ENCODE data around the gene PDE11A.

The PDE11A gene

DNA sequence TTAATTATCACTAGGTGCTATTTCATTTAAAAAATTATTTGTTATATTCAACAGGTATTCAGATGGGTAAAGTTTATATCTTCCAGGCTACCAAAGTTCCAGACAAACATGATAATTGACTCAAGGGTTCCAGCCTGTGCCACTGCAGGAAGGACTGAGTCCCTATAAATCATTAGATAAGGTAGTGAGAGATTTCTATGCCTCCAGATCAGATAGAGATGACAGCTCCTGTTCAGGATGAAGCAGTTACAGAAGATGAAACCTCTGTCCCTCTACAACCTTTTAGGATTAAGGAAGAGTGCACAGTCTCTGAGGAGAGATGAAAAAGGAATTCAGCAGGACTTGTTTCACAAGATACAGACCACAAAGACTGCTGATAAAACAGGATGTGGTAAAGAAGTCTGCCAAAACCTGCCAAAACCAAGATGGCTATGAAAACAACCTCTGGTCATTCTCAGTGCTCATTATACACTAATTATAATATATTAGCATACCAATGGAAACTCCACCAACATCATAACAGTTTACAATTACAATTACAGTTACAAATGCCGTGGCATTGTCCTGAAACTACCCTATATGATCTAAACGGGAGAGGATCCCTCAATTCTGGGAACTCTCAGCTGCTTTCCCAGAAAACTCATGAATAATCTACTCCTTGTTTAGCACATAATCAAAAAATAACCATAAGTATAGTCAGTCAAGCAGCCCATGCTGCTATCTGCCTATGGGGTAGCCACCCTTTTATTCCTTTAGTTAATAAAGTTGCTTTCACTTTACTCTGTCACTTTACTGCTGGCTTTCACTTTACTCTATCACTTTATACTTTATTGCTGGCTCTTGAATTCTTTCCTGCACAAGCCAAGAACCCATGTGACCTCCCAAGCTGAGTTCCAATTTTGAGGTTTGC, 288.5 kb downstream of the PDE11A start:
- Histone ChIP-seq H3K9ac (ENCODE audit: low read depth in 1 of 2, low read length in 2 of 2) (no peak overlapping the region), H3K27ac (ENCODE audit: low read depth in 2 of 2, low read length in 2 of 2) (no peak overlapping the region)

DNA sequence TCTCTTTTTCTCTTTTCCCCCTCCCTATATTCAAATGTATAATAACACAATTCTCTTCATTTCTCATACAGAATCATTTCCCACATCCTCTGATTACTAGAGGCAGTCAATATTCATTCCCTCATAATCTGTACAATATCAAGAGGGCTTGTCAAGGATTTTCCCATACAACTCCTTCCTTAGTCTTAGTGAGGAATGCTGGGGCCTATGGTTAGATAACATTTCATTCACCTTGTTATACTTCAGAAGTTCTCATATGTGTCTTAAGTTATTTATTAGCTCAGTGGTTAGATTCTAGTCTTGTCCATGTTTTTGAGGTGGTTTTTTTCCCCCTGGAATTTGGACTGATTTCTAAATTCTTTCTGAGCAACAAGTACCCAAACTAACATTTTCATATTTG, 289.5 kb downstream of the PDE11A start:
- Histone ChIP-seq H3K4me3 (ENCODE audit: low read length in 2 of 2) (no peak overlapping the region), H3K27me3 (ENCODE audit: control insufficient read depth in 2 of 2, insufficient read depth in 2 of 2, low read length in 2 of 2) (no peaks in the 10 kb centered on the region), H3K4me1 (ENCODE audit: control insufficient read depth in 2 of 2, insufficient read depth in 2 of 2, low read length in 2 of 2) (peaks cover 4 to 9% of the 10 kb centered on the region in 2 donors), H3K9me3 (ENCODE audit: control insufficient read depth in 2 of 2, low read length in 2 of 2) (no peaks in the 10 kb centered on the region), H3K36me3 (ENCODE audit: control insufficient read depth in 2 of 2, insufficient read depth in 2 of 2, low read length in 2 of 2) (no peaks in the 10 kb centered on the region), H3K9ac (ENCODE audit: low read depth in 1 of 2, low read length in 2 of 2) (no peak overlapping the region), H3K27ac (ENCODE audit: low read depth in 2 of 2, low read length in 2 of 2) (no peak overlapping the region)

More for the DNA sequence above, 288.5 kb downstream of the PDE11A start:
- Histone ChIP-seq H3K4me3 (ENCODE audit: low read length in 2 of 2) (peak overlapping the region in 1 of 2 donors; percentile 34), H3K9me3 (ENCODE audit: control insufficient read depth in 2 of 2, low read length in 2 of 2) (no peaks in the 10 kb centered on the region), H3K27me3 (ENCODE audit: control insufficient read depth in 2 of 2, insufficient read depth in 2 of 2, low read length in 2 of 2) (no peaks in the 10 kb centered on the region), H3K4me1 (ENCODE audit: control insufficient read depth in 2 of 2, insufficient read depth in 2 of 2, low read length in 2 of 2) (peaks cover 4 to 9% of the 10 kb centered on the region in 2 donors), H3K36me3 (ENCODE audit: control insufficient read depth in 2 of 2, insufficient read depth in 2 of 2, low read length in 2 of 2) (no peaks in the 10 kb centered on the region)

DNA sequence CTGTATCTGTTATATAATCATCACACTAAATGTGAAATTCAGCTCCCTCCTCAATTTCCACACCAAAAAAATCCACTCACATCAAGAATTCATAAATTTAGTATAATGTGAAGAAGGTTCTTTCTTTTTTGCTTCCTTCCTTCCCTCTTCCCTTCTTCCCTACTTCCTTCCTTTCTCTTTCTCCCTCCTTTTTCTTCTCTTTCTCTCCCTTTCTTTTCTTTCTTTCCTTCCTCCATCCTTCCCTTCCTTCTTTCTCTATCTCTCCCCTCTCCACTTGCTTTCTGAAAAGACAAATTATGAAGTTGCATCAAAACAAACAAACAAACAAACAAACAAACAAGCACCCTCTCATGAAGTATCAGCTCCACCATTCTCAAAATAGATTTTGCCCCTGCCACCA, 290.0 kb downstream of the PDE11A start:
- H3K4me3 ChIP-seq (ENCODE audit: low read length in 2 of 2): no peak overlapping the region
- H3K9me3 ChIP-seq (ENCODE audit: control insufficient read depth in 2 of 2, low read length in 2 of 2): no peaks in the 10 kb centered on the region
- no peak overlapping the region for H3K9ac ChIP-seq (ENCODE audit: low read depth in 1 of 2, low read length in 2 of 2)
- H3K4me1 ChIP-seq (ENCODE audit: control insufficient read depth in 2 of 2, insufficient read depth in 2 of 2, low read length in 2 of 2): peaks cover 4 to 9% of the 10 kb centered on the region in 2 donors
- no peaks in the 10 kb centered on the region for H3K27me3 ChIP-seq (ENCODE audit: control insufficient read depth in 2 of 2, insufficient read depth in 2 of 2, low read length in 2 of 2)
- no peak overlapping the region for H3K27ac ChIP-seq (ENCODE audit: low read depth in 2 of 2, low read length in 2 of 2)
- H3K36me3 ChIP-seq (ENCODE audit: control insufficient read depth in 2 of 2, insufficient read depth in 2 of 2, low read length in 2 of 2): no peaks in the 10 kb centered on the region

DNA sequence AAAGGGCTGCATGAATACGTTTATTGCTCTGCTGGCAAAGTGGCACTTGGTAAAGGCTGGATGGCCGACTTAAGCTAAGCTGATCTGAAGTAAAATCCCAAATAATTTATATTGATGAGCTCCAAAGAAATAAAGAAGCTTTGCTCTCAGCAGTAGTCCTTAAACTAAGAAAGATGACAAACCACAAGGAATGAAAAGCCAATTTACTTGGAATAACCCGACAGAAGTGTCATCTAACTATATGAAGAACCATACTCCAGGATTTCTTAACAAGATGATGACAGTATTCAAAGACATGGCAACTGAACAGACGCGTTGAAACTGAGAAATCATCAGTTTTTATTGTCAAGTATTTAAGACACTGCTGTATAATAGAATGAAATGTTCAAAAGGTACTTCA, 294.1 kb downstream of the PDE11A start:
- Histone ChIP-seq H3K9me3 (ENCODE audit: control insufficient read depth in 2 of 2, low read length in 2 of 2) (no peaks in the 10 kb centered on the region), H3K36me3 (ENCODE audit: control insufficient read depth in 2 of 2, insufficient read depth in 2 of 2, low read length in 2 of 2) (no peaks in the 10 kb centered on the region), H3K4me1 (ENCODE audit: control insufficient read depth in 2 of 2, insufficient read depth in 2 of 2, low read length in 2 of 2) (peaks cover 0 to under 1% of the 10 kb centered on the region in 2 donors), H3K9ac (ENCODE audit: low read depth in 1 of 2, low read length in 2 of 2) (no peak overlapping the region), H3K27me3 (ENCODE audit: control insufficient read depth in 2 of 2, insufficient read depth in 2 of 2, low read length in 2 of 2) (no peaks in the 10 kb centered on the region), H3K4me3 (ENCODE audit: low read length in 2 of 2) (no peak overlapping the region), H3K27ac (ENCODE audit: low read depth in 2 of 2, low read length in 2 of 2) (no peak overlapping the region)

DNA sequence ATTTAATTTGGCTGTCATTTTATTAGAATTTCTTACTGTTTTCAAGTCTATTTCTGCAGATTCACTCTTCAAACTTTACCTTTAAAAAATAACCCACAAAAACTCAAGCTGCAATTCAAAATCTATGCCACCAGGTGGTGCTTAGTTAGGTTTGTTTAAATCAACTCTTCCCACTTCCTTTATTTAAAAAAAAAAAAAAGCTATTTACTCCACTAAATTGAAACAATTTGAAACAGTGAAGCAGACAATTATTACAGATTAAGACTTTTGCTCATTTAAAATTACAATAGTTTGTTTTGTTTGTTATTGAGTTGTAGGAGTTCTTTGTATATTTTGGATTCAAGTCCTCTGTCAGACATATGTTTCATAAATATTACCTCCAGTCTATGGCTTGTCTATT, 300.0 kb downstream of the PDE11A start:
- no peak overlapping the region for H3K4me3 ChIP-seq (ENCODE audit: low read length in 2 of 2)
- no peaks in the 10 kb centered on the region for H3K9me3 ChIP-seq (ENCODE audit: control insufficient read depth in 2 of 2, low read length in 2 of 2)
- H3K4me1 ChIP-seq (ENCODE audit: control insufficient read depth in 2 of 2, insufficient read depth in 2 of 2, low read length in 2 of 2): no peaks in the 10 kb centered on the region
- no peaks in the 10 kb centered on the region for H3K36me3 ChIP-seq (ENCODE audit: control insufficient read depth in 2 of 2, insufficient read depth in 2 of 2, low read length in 2 of 2)
- no peak overlapping the region for H3K9ac ChIP-seq (ENCODE audit: low read depth in 1 of 2, low read length in 2 of 2)
- no peaks in the 10 kb centered on the region for H3K27me3 ChIP-seq (ENCODE audit: control insufficient read depth in 2 of 2, insufficient read depth in 2 of 2, low read length in 2 of 2)
- H3K27ac ChIP-seq (ENCODE audit: low read depth in 2 of 2, low read length in 2 of 2): no peak overlapping the region

DNA sequence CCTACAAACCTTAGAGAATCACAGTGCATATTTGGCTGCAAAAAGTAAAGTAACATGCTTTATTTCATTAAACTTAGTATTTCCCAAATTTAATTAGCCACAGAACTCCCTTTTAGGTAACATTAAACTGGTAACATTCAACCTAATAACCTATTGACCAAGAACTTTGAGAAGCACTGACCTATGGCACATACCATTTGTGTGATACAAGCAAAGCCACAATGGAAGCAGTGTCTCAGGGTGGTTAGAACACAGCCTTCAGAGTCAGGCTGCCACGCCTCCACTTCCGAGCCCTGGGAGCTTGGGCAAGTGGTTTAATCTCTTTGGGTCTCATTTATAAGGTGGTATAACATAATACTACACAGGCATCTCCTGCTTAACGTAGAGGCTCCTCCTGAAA, 301.4 kb downstream of the PDE11A start:
- Histone ChIP-seq H3K4me1 (ENCODE audit: control insufficient read depth in 2 of 2, insufficient read depth in 2 of 2, low read length in 2 of 2) (no peaks in the 10 kb centered on the region), H3K9ac (ENCODE audit: low read depth in 1 of 2, low read length in 2 of 2) (no peak overlapping the region), H3K27me3 (ENCODE audit: control insufficient read depth in 2 of 2, insufficient read depth in 2 of 2, low read length in 2 of 2) (no peaks in the 10 kb centered on the region), H3K4me3 (ENCODE audit: low read length in 2 of 2) (no peak overlapping the region), H3K27ac (ENCODE audit: low read depth in 2 of 2, low read length in 2 of 2) (no peak overlapping the region), H3K36me3 (ENCODE audit: control insufficient read depth in 2 of 2, insufficient read depth in 2 of 2, low read length in 2 of 2) (no peaks in the 10 kb centered on the region), H3K9me3 (ENCODE audit: control insufficient read depth in 2 of 2, low read length in 2 of 2) (no peaks in the 10 kb centered on the region)

DNA sequence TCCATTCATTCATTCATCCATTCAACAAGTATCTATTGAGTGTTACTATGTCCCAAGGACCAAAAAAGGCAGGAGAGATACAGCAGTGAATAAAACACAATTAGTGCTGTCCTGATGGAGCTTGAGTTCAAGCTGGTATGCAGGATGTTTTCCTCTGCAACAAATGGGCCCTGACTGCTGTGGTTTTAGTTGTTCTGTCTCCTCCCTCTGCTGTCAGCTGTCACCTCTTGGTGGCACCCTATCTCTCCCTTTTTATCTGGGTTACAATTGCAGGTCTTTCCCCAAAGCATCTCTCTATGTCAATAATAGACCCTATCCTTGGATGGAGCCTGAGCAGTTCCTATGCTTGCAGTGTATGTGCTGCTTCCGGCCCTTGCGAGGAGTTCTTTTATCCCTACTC, 304.8 kb downstream of the PDE11A start:
- Histone ChIP-seq H3K4me1 (ENCODE audit: control insufficient read depth in 2 of 2, insufficient read depth in 2 of 2, low read length in 2 of 2) (peaks cover 0 to 2% of the 10 kb centered on the region in 2 donors), H3K27ac (ENCODE audit: low read depth in 2 of 2, low read length in 2 of 2) (no peak overlapping the region), H3K9me3 (ENCODE audit: control insufficient read depth in 2 of 2, low read length in 2 of 2) (no peaks in the 10 kb centered on the region), H3K4me3 (ENCODE audit: low read length in 2 of 2) (no peak overlapping the region), H3K36me3 (ENCODE audit: control insufficient read depth in 2 of 2, insufficient read depth in 2 of 2, low read length in 2 of 2) (no peaks in the 10 kb centered on the region), H3K9ac (ENCODE audit: low read depth in 1 of 2, low read length in 2 of 2) (no peak overlapping the region), H3K27me3 (ENCODE audit: control insufficient read depth in 2 of 2, insufficient read depth in 2 of 2, low read length in 2 of 2) (no peaks in the 10 kb centered on the region)

DNA sequence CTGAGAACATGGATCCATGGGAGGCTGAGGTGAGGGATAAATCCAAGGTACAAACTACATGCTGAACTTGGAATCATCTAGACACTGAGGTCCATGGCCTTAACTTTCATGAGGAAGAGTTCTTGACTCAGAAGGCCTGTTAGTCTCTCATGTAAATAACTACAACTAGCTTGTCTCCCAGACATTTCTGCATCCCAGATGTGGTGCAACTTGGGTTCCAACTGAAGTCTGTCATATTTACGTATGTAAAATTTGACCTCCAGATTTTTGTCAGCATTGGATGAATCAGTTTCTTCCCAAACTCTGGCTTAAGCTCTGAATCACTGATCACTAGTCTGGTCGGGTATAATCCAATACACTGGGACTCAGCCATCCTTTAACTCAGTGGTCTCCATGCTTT, 306.9 kb downstream of the PDE11A start:
- H3K4me3 ChIP-seq (ENCODE audit: low read length in 2 of 2): no peak overlapping the region
- no peaks in the 10 kb centered on the region for H3K27me3 ChIP-seq (ENCODE audit: control insufficient read depth in 2 of 2, insufficient read depth in 2 of 2, low read length in 2 of 2)
- H3K9me3 ChIP-seq (ENCODE audit: control insufficient read depth in 2 of 2, low read length in 2 of 2): no peaks in the 10 kb centered on the region
- H3K4me1 ChIP-seq (ENCODE audit: control insufficient read depth in 2 of 2, insufficient read depth in 2 of 2, low read length in 2 of 2): peaks cover 0 to 2% of the 10 kb centered on the region in 2 donors
- no peak overlapping the region for H3K27ac ChIP-seq (ENCODE audit: low read depth in 2 of 2, low read length in 2 of 2)
- no peak overlapping the region for H3K9ac ChIP-seq (ENCODE audit: low read depth in 1 of 2, low read length in 2 of 2)
- no peaks in the 10 kb centered on the region for H3K36me3 ChIP-seq (ENCODE audit: control insufficient read depth in 2 of 2, insufficient read depth in 2 of 2, low read length in 2 of 2)

DNA sequence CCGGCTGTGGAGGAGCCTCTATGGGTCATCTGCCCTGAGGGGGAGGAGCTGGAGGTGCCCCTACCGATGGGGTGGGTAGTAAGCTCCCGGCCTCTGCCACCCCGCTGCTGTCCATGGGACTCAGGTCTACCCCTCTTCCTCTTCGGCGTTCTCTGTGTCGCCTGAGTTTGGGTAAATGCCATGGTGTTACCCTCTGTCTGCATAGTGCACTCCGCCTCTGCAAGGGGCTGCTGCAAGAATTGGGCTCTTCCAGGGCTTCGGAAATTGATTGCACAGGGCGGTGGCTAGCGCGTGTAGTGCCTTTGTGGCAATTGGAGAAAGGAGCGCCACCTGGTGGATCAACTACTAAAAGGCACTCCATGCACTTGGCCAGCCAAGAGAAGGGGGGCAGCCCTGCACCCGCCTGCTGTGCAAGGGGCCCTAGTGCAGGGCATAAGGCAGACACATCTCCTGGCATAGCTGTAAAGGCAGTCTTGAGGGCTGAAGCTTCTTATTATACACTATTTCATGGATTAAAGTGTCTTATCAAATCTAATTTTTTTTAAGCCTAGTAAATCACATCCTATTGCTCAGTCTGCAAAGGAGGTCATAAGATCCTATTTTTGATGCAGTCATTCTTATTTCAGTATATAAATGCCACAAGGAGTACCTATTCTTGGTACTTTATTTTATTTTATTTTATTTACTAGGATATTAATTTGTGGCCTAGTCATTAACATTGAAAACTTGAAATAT, 308.9 kb downstream of the PDE11A start:
- peaks cover 0 to 2% of the 10 kb centered on the region in 2 donors for H3K4me1 ChIP-seq (ENCODE audit: control insufficient read depth in 2 of 2, insufficient read depth in 2 of 2, low read length in 2 of 2)
- H3K9me3 ChIP-seq (ENCODE audit: control insufficient read depth in 2 of 2, low read length in 2 of 2): no peaks in the 10 kb centered on the region
- no peak overlapping the region for H3K9ac ChIP-seq (ENCODE audit: low read depth in 1 of 2, low read length in 2 of 2)
- H3K27me3 ChIP-seq (ENCODE audit: control insufficient read depth in 2 of 2, insufficient read depth in 2 of 2, low read length in 2 of 2): no peaks in the 10 kb centered on the region
- no peaks in the 10 kb centered on the region for H3K36me3 ChIP-seq (ENCODE audit: control insufficient read depth in 2 of 2, insufficient read depth in 2 of 2, low read length in 2 of 2)
- peak overlapping the region in 1 of 2 donors; percentile 22 for H3K4me3 ChIP-seq (ENCODE audit: low read length in 2 of 2)
- H3K27ac ChIP-seq (ENCODE audit: low read depth in 2 of 2, low read length in 2 of 2): no peak overlapping the region

DNA sequence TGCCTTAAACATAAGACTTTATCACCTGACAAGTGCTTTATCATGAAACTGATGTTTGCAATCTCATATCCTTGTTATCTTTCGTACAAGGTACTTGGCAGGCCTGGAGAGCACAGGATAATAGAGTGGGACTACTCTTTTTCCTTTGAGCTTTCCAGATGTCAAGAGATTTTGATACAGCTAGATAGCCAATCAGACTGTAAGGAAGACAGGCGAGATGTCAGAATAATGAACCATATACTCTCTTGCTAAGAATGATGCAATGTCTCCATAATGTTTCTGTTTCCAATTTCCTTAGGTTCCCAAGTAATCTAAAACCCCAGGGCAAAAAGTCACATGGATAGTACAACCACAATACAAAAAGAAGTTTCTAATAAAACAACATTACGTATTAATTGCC, 313.1 kb downstream of the PDE11A start:
- Histone ChIP-seq H3K9me3 (ENCODE audit: control insufficient read depth in 2 of 2, low read length in 2 of 2) (no peaks in the 10 kb centered on the region), H3K9ac (ENCODE audit: low read depth in 1 of 2, low read length in 2 of 2) (no peak overlapping the region), H3K27ac (ENCODE audit: low read depth in 2 of 2, low read length in 2 of 2) (no peak overlapping the region), H3K27me3 (ENCODE audit: control insufficient read depth in 2 of 2, insufficient read depth in 2 of 2, low read length in 2 of 2) (no peaks in the 10 kb centered on the region), H3K4me3 (ENCODE audit: low read length in 2 of 2) (no peak overlapping the region), H3K4me1 (ENCODE audit: control insufficient read depth in 2 of 2, insufficient read depth in 2 of 2, low read length in 2 of 2) (peaks cover 0 to 2% of the 10 kb centered on the region in 2 donors), H3K36me3 (ENCODE audit: control insufficient read depth in 2 of 2, insufficient read depth in 2 of 2, low read length in 2 of 2) (no peaks in the 10 kb centered on the region)

All from mucosa of rectum (tissue), 2 donors.